ENCODE data around the gene GAPVD1.

DNA sequence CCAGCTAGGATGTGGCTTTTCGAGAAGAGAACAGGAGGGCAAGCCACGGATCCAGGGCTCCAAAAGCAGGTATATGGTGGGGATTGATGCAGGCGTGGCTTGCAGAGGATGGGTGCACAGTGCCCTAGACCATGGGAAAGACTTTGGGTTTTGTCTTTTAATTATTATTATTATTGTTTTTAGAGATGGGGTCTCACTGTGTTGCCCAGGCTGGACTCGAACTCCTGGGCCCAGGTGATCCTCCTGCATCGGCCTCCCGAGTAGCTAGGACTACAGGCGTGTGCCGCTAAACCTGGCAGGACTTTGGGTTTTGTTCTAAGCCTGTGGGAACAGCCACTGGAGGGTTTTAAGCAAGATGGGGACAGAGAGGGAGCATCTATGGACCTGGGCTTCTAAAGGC lies 152.0 kb downstream of the GAPVD1 start:
- TF ChIP-seq POU2F2 (IDR thresholded peaks at IDR 0.05; ENCODE audit: low read depth, low read length): no peak
- no peak for TF ChIP-seq POLR2A (IDR thresholded peaks at IDR 0.05; ENCODE audit: low read depth, low read length)
- no peak for TF ChIP-seq POLR2AphosphoS5 (IDR thresholded peaks at IDR 0.05; ENCODE audit: low read depth, low read length)
- no peak for TF ChIP-seq TAF1 (IDR thresholded peaks at IDR 0.05; ENCODE audit: low read depth, low read length)
- no peak for TF ChIP-seq SPI1 (IDR thresholded peaks at IDR 0.05; ENCODE audit: low read depth, low read length)
- no peak for TF ChIP-seq PAX5 (IDR thresholded peaks at IDR 0.05; ENCODE audit: insufficient read depth, low read length, severe bottlenecking)

Data from GM12891 (cell line).